GM12875 (cell line): Measurements from ENCODE around the gene B9D1.

Source experiments
- H3K4me3 ChIP-seq: one replicate; pipeline ENCODE4 v1.5.1; 2011; ENCODE audit warnings: low read depth, low read length, control low read depth
- TF ChIP-seq, protein P1 (sequence below): IDR thresholded peaks from 2 replicates; pipeline ENCODE4 v1.5.1; 2011; ENCODE audit warnings: low read depth, mild to moderate bottlenecking, control low read depth, inconsistent platforms, low read length, moderate library complexity, borderline replicate concordance; ENCODE audit not compliant: insufficient read depth

B9D1 gene

DNA sequence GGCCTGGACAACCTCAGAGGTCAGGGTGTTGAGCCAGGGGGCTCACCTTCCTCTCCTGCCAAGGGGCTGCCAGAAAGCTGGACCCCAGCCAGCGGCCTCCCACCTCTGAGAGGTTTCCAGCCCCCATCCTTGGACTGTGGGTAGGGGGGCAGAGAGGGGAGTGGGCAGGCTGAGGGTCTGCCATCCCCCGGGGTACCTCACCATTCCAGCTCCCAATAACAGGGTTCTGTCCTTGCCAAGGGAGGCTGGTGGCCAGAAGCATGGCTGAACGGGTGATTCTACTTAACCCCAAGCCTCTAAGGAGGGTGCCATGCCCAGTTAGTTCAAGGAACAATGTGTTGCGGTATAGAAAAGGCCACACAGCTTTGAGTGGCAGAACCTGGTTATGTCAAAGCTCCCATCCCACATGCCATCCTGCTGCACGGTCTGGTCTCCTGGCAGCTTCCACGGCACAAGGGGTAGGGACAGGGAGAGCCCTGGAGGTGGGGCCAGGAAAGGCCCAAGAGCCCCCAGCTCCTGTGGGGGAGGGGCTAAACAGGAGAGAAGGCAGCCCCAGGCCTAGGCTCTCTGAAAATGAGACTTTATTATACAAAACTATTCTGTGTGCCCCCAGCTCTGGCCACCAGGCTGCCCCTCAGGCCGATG, 19.8 kb downstream of the B9D1 start:
- H3K4me3 ChIP-seq: no peak overlapping the region
- TF ChIP-seq, protein P1, sequence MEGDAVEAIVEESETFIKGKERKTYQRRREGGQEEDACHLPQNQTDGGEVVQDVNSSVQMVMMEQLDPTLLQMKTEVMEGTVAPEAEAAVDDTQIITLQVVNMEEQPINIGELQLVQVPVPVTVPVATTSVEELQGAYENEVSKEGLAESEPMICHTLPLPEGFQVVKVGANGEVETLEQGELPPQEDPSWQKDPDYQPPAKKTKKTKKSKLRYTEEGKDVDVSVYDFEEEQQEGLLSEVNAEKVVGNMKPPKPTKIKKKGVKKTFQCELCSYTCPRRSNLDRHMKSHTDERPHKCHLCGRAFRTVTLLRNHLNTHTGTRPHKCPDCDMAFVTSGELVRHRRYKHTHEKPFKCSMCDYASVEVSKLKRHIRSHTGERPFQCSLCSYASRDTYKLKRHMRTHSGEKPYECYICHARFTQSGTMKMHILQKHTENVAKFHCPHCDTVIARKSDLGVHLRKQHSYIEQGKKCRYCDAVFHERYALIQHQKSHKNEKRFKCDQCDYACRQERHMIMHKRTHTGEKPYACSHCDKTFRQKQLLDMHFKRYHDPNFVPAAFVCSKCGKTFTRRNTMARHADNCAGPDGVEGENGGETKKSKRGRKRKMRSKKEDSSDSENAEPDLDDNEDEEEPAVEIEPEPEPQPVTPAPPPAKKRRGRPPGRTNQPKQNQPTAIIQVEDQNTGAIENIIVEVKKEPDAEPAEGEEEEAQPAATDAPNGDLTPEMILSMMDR: no peak

DNA sequence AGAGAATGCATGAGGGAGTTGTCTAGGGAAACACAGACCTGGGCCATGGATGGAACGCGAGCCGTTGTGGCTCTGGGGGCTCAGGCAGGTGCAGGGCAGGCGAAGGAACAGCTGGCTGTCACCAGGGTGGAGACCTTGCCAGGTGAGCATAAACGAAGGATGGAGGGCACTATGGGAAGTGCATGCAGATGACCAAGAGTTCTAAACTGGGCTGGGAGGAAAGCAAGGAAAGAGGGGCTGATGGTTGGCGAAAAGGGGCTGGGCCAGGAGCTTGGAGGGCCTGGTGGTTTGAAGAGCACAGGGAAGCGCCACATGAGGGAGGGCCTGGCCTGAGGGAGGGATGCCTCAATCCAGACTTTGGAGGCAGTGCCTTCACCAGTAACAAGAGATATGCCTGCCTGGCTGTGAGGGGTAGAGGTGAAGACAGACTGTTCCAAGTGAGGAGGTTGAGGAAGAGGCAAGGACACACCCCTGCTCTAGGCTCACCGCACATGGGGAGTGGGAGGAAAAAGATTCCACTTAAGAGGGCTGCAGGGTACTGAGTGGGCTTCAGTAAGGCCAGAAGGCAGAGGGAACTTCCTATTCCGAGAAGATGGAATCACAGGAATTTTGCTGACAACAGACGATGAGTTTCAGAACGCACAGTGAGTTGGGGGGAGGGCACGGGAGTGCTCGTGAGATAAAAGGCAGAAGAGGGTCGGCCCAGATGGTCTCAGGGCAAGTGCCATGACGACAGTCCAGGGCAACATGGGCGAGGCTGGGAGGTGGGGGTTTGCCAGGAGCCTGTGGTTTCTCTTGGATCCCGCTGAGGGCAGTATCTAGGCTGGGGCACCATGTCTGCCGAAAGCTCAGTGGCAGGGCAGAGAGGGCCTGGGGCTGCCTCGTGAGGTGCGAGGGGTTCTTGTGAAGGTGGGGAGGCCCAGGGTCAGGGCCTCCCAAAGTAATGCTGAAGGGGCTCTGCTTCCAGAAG, 20.6 kb downstream of the B9D1 start:
- no peak overlapping the region for H3K4me3 ChIP-seq
- TF ChIP-seq, protein P1: no peak

DNA sequence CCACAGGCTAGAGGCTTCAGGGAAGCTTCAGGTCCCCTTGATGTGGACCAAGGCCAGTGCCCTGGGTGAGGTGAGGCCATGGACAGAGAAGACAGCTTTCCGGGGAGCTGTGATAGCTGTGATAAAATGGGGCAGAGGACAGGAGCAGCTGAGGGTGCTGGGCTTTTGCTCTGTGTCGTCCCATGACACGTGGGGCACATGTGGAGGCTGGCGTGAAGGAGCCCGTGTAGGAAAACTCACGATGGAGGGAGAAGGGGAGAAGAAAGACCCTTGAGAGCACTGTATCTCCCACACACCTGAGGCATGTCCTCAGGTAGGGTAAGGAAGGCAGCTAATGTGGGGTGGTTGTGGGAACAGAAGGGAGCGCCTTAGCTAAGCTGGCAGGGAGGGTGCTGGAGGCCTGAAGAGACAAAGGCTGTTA, 21.3 kb downstream of the B9D1 start:
- H3K4me3 ChIP-seq: no peak overlapping the region
- TF ChIP-seq, protein P1: no peak

DNA sequence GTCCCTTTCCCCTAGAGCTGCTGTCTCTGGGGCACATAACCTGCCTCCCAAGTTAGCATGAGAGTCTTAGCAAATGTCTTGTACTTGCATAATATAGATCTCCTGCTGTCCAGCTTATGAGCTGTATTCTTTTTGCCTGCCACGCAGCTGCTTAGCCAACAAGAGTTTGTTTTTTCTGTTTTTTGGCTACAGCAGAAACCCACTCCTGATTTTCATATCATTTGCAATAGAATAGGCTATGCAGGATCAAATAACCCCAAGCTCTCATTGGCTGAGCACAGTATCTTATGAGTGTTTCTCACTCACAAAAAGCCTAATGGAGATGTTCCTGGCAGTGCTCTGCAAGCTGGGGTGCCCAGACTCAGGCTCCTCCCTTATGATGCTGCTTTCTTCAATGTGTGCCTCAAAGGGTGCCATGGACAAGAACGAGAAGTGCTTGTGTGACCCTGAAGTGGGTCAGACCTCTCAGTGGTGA, 23.1 kb downstream of the B9D1 start:
- TF ChIP-seq, protein P1: no peak
- no peak overlapping the region for H3K4me3 ChIP-seq

DNA sequence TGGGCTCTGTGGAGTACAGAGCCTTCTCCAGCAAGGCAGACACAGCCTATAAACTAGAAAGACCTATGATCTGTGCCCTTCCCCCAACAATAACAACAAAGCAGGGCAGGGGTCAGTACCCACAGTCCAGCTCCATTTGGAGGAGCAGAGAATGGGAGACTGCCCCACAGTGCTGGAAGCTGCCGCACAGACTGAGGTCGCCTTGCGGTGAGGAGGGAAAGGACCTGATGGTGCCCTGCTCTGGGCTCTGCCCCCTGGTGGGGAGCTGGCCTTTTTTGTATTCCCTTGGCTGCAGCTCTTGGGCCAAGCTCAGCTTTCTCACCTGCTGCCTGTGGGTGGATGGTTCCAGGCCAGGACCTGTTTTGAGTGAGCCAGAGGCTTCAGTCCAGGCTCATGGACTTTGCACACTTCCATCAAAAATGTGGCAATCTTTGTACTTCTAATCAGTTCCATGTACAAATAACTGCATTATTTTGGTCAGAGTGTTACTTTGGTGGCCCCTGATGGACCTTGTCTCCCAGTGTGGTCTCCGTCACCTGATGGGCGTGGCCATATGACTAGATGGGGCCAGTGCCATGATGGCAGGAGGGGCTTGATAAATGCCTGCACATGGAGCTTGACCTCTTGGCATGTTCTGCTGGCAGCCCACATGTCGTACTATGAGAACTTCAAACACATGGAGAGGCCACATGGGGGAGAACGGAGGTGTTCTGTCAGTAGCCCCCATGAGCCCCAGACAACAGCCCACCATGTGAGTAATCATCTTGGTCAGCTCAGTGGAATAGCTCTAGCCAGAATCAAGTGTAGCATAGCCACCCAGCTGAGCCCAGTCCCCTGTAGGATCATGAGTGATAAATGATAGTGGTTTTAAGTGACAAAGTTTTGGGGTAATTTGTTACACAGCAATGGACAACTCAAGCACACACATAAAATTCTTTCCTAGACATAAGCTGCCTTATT, 24.2 kb downstream of the B9D1 start:
- no peak overlapping the region for H3K4me3 ChIP-seq
- TF ChIP-seq, protein P1: peak; percentile 87

DNA sequence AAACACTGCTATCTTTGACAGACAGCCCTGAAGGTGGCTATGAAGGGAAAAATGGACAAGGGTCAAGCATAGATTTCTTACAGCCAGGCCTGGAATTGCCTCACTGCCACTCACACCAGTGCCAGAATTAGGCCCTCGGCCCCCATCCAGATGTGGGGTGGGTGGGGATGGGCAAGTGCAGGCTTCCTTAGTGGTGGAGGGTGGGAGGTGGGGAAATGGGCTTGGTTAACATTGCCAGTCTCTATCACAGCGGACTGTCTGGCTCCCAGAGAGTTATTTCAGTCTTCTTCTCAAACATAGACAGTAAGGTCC, 24.9 kb downstream of the B9D1 start:
- TF ChIP-seq, protein P1: no peak
- no peak overlapping the region for H3K4me3 ChIP-seq
